ENCODE results near the gene ASIC2. TPM values are rescaled to one million over a fixed set of nuclear protein-coding genes. Genes with fewer than 3 reads are reported as not detected.

Gene ASIC2
- total RNA-seq, 1 experiment from 2014 or later = 0.74 TPM

GRCh38 chr17:33214996-33215395, 78.1 kb downstream of the ASIC2 start:
- no peak for DNase-seq
- Histone ChIP-seq H3K27ac (ENCODE audit: insufficient read length, low read depth, low read length) (no peak overlapping the region), H3K27me3 (ENCODE audit: insufficient read depth, low read length) (0 out of 2 replicates have a peak, but pooled peaks cover 1% of the 10 kb centered on the region), H3K9me3 (ENCODE audit: control insufficient read depth, low read depth, low read length) (no peaks in the 10 kb centered on the region), H3K4ac (ENCODE audit: low read depth, low read length) (no peak overlapping the region), H3K79me1 (ENCODE audit: insufficient read depth, low read depth, low read length, poor library complexity, severe bottlenecking) (no peaks in the 10 kb centered on the region), H4K5ac (ENCODE audit: insufficient read length, low read depth, low read length) (no peak overlapping the region), H3K9ac (ENCODE audit: extremely low read depth, insufficient read length, low read length) (no peak overlapping the region), H3K18ac (ENCODE audit: insufficient read length, low read depth, low read length) (no peak overlapping the region), H3K4me1 (ENCODE audit: insufficient read depth, low read length) (no peaks in the 10 kb centered on the region), H3T11ph (ENCODE audit: low read length) (no peak overlapping the region), H3K23me2 (ENCODE audit: insufficient read length, low read depth, low read length, poor library complexity, severe bottlenecking) (no peaks in the 10 kb centered on the region), H2BK5ac (ENCODE audit: insufficient read length, low read length) (no peak overlapping the region), H3K23ac (ENCODE audit: insufficient read length, low read depth, low read length) (no peak overlapping the region), H3K56ac (ENCODE audit: insufficient read length, low read depth, low read length) (no peak overlapping the region), H3K14ac (ENCODE audit: insufficient read depth, low read length) (no peak overlapping the region), H2BK20ac (ENCODE audit: low read depth, low read length, poor library complexity, severe bottlenecking) (no peak overlapping the region), H2BK12ac (ENCODE audit: insufficient read length, low read depth, low read length) (no peak overlapping the region), H2AFZ (ENCODE audit: low read length) (no peak overlapping the region), H4K8ac (replicated peaks; ENCODE audit: insufficient read length, low read depth, low read length) (no peak overlapping the region), H2BK15ac (ENCODE audit: low read depth, low read length) (no peak overlapping the region), H3K4me2 (ENCODE audit: insufficient read depth, insufficient read length, low read length) (no peak overlapping the region), H2BK120ac (ENCODE audit: low read depth, low read length, poor library complexity, severe bottlenecking) (no peak overlapping the region), H4K20me1 (ENCODE audit: control insufficient read depth, insufficient read depth, insufficient read length) (no peaks in the 10 kb centered on the region), H2AK5ac (ENCODE audit: insufficient read length, low read length) (no peak overlapping the region), H4K91ac (ENCODE audit: insufficient read length, low read depth, low read length) (no peak overlapping the region), H3K79me2 (ENCODE audit: insufficient read depth, low read length) (no peaks in the 10 kb centered on the region)
- no peak for TF ChIP-seq CTCF (conservative IDR thresholded peaks at IDR 0.05)
- no peaks in the 10 kb centered on the region; a peak in 1 of 7 replicates for H3K36me3 Mint-ChIP-seq (ENCODE audit: insufficient read depth in 1 of 3, low read depth in 3 of 3)
- no peak overlapping the region for H3K4me3 Mint-ChIP-seq
- no CpG with 5 or more reads among the region's 2 CpGs for WGBS (ENCODE audit: extremely low coverage, insufficient read length, low lambda C conversion rate)
- peaks cover 0 to 7% of the 10 kb centered on the region in 2 experiments; a peak in 2 of 4 replicates for H3K4me1 Mint-ChIP-seq
- H3K27ac Mint-ChIP-seq = no peak overlapping the region
- H3K27me3 Mint-ChIP-seq (ENCODE audit: low read depth) = peaks cover 76% of the 10 kb centered on the region
- no peaks in the 10 kb centered on the region; a peak in 1 of 5 replicates for H3K9me3 Mint-ChIP-seq

Data from H9 (cell line).